Skeletal muscle tissue (tissue), 4 donors: Measurements from ENCODE around the gene KBTBD7. TPM values are rescaled to one million over a fixed set of nuclear protein-coding genes. Genes with fewer than 3 reads are reported as not detected.
A peak's percentile ranks its signal among the peaks of the same experiment; 100 is the strongest.

Experiments
- H3K27ac ChIP-seq: one replicate; pipeline ENCODE4 v1.7.0; 2013; ENCODE audit warnings: mild to moderate bottlenecking, low read depth, low read length, inconsistent platforms
- H3K27me3 ChIP-seq, 3 donors: one replicate each; pipeline ENCODE4 v1.7.0; 2013; ENCODE audit warnings: low read length in 3 of 3; ENCODE audit not compliant: control insufficient read depth in 3 of 3, insufficient read depth in 3 of 3
- H3K36me3 ChIP-seq, 3 donors: one replicate each; pipeline ENCODE4 v1.7.0; 2013; ENCODE audit warnings: low read length in 3 of 3; ENCODE audit not compliant: control insufficient read depth in 3 of 3, insufficient read depth in 3 of 3
- H3K4me1 ChIP-seq, 3 donors: one replicate each; pipeline ENCODE4 v1.7.0; 2013; ENCODE audit warnings: low read length in 3 of 3, mild to moderate bottlenecking in 3 of 3; ENCODE audit not compliant: control insufficient read depth in 3 of 3, insufficient read depth in 3 of 3
- H3K4me3 ChIP-seq, 3 donors: one replicate each; pipeline ENCODE4 v1.7.0; 2013; ENCODE audit warnings: low read length in 3 of 3
- H3K9ac ChIP-seq, 3 donors: one replicate each; pipeline ENCODE4 v1.7.0; 2013; ENCODE audit warnings: low read length in 3 of 3, mild to moderate bottlenecking in 3 of 3, moderate library complexity in 2 of 3, low read depth in 1 of 3
- H3K9me3 ChIP-seq, 3 donors: one replicate each; pipeline ENCODE4 v1.7.0; 2013; ENCODE audit warnings: low read length in 3 of 3; ENCODE audit not compliant: control insufficient read depth in 3 of 3
- total RNA-seq: library from RNA; depleted of rRNA; stranded (reverse); fragments of >200 nt; gene quantifications from one replicate; pipeline ENCODE4 v1.2.3, GENCODE V29; 2014
- donor health status: Osteomylitis.

KBTBD7 gene
- 13.6 TPM for total RNA-seq

- Histone ChIP-seq H3K27ac (peak within 1 kb of the TSS; percentile 79), H3K27me3 (no peaks in the 10 kb centered on the region), H3K4me3 (peak within 1 kb of the TSS; percentile 89 to 93 (median 92)), H3K9ac (peak within 1 kb of the TSS; percentile 85 to 91 (median 88)), H3K9me3 (no peaks in the 10 kb centered on the region), H3K4me1 (peaks cover 14 to 25% (median 22%) of the 10 kb centered on the region in 3 donors), H3K36me3 (peaks cover 0 to 5% (median 0%) of the 10 kb centered on the region in 3 donors)
Measured at GRCh38 chr13:41193919-41194824, at the start of gene KBTBD7. Gene KBTBD7, minus strand, starts transcription at chr13:41194569. Its CDS starts 312 bp downstream, at chr13:41194257.

GRCh38 chr13:41241626-41242025 lies 47.3 kb upstream of the KBTBD7 start:
- Histone ChIP-seq H3K27me3 (no peaks in the 10 kb centered on the region), H3K9me3 (no peaks in the 10 kb centered on the region), H3K9ac (peak overlapping the region in 1 of 3 donors; percentile 19), H3K27ac (no peak overlapping the region), H3K36me3 (peaks cover 2 to 7% (median 6%) of the 10 kb centered on the region in 3 donors), H3K4me3 (peak overlapping the region in 1 of 3 donors; percentile 17), H3K4me1 (peaks cover 1 to 20% (median 15%) of the 10 kb centered on the region in 3 donors)

GRCh38 chr13:41236369-41236768 lies 42.0 kb upstream of the KBTBD7 start:
- Histone ChIP-seq H3K36me3 (peaks cover 7 to 15% (median 9%) of the 10 kb centered on the region in 3 donors), H3K27ac (no peak overlapping the region), H3K9me3 (no peaks in the 10 kb centered on the region)

GRCh38 chr13:41232578-41233480 lies 38.5 kb upstream of the KBTBD7 start:
- Histone ChIP-seq H3K9ac (no peak overlapping the region), H3K27ac (no peak overlapping the region), H3K36me3 (peaks cover 5 to 12% (median 8%) of the 10 kb centered on the region in 3 donors), H3K4me1 (no peaks in the 10 kb centered on the region), H3K9me3 (no peaks in the 10 kb centered on the region), H3K27me3 (no peaks in the 10 kb centered on the region), H3K4me3 (no peak overlapping the region)

More at GRCh38 chr13:41236369-41236768, 42.0 kb upstream of the KBTBD7 start:
- Histone ChIP-seq H3K4me1 (peaks cover 0 to under 1% (median 0%) of the 10 kb centered on the region in 3 donors), H3K4me3 (no peak overlapping the region), H3K27me3 (no peaks in the 10 kb centered on the region), H3K9ac (no peak overlapping the region)

GRCh38 chr13:41231786-41232185 lies 37.4 kb upstream of the KBTBD7 start:
- Histone ChIP-seq H3K9me3 (no peaks in the 10 kb centered on the region), H3K4me1 (no peaks in the 10 kb centered on the region), H3K27me3 (no peaks in the 10 kb centered on the region), H3K9ac (no peak overlapping the region), H3K36me3 (peaks cover 5 to 14% (median 8%) of the 10 kb centered on the region in 3 donors), H3K4me3 (no peak overlapping the region), H3K27ac (no peak overlapping the region)

- Histone ChIP-seq H3K4me3 (no peak overlapping the region), H3K9me3 (no peaks in the 10 kb centered on the region), H3K4me1 (no peaks in the 10 kb centered on the region), H3K27ac (no peak overlapping the region), H3K9ac (no peak overlapping the region), H3K27me3 (no peaks in the 10 kb centered on the region), H3K36me3 (peaks cover 5 to 16% (median 11%) of the 10 kb centered on the region in 3 donors)
Measured at GRCh38 chr13:41231025-41231677, 36.8 kb upstream of the KBTBD7 start.

- no peaks in the 10 kb centered on the region for H3K9me3 ChIP-seq
- H3K4me3 ChIP-seq: no peak overlapping the region
- H3K9ac ChIP-seq: no peak overlapping the region
- peaks cover 3 to 18% (median 11%) of the 10 kb centered on the region in 3 donors for H3K36me3 ChIP-seq
- H3K27me3 ChIP-seq: no peaks in the 10 kb centered on the region
- H3K4me1 ChIP-seq: no peaks in the 10 kb centered on the region
- H3K27ac ChIP-seq: no peak overlapping the region
Measured at GRCh38 chr13:41229356-41229755, 35.0 kb upstream of the KBTBD7 start.

- Histone ChIP-seq H3K27ac (no peak overlapping the region), H3K9me3 (no peaks in the 10 kb centered on the region), H3K4me1 (no peaks in the 10 kb centered on the region), H3K9ac (no peak overlapping the region), H3K4me3 (no peak overlapping the region), H3K27me3 (no peaks in the 10 kb centered on the region), H3K36me3 (peaks cover 0 to 8% (median 6%) of the 10 kb centered on the region in 3 donors)
Measured at GRCh38 chr13:41224113-41225110, 30.0 kb upstream of the KBTBD7 start.
